GM18517 (cell line): ENCODE results near the gene RSBN1L.
"Not testable (repeated sequence)": the region's sequence is repeated elsewhere in the genome, so short reads cannot be mapped to it uniquely, and the experiment has no call there.

Experiments used
- ATAC-seq: cut with Tn5 transposase; IDR thresholded peaks from one replicate; pipeline ENCODE4 v1.9.1; 2021; ENCODE audit warnings: mild to moderate bottlenecking, moderate library complexity; ENCODE audit not compliant: unreplicated experiment

Gene RSBN1L

DNA sequence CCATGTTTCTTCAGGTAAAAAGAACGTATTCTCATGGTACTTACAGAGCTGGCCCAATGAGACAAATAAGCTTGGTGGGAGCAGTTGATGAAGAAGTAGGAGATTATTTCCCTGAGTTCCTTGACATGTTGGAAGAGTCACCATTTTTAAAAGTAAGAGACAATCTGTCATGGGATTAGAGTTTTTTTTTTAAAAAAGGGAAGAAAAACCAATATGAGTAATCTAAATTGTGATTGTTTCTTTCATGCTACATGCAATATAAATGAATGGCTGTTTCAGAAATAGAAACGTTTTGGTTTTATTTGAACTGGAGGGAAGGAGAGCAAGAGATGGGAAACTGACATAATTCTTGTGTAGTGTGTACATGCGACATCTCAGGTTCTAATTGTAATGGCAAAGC, 69.2 kb downstream of the RSBN1L start:
- ATAC-seq, result no peak

DNA sequence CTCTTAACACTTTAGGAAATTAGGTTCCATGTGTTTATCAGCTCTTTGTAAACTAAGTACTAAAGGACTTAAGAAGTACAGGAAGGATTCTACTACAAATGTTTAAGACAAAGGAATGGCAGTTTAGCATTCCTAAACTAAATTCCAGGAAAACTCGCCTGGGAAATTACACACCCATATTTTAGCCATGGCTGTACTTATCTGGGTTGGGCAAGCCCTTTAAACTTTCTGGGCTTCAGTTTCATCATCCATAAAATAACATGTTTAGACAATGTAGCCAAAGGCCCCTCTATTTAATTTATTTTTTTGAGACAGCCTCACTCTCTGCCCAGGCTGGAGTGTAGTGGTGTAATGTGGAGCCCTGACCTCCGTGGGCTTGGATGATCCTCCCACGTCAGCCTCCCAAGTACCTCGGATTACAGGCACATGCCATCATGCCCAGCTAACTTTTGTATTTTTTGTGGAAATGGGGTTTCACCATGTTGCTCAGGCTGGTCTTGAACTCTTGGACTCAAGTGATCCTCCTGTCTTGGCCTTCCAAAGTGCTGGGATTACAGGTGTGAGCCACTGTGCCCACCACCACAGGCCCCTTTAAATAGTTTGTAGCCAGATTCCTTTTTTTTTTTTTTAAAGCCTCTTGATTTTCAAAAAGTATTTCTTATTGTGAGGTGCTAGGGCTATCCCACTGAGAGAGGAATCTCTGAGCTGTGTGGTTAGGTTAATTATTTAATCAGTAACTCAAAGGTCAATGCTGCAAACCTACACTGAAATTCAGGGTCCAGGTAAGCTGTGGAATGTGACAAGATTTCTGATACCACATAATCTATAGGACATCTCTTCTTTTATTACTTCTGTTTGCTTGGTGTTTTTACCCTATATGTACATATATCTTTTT, 69.9 kb downstream of the RSBN1L start:
- ATAC-seq, result no peak

- no peak for ATAC-seq
These were observed 70.7 kb downstream of the RSBN1L start for GRCh38 chr7:77766801-77767605.

GRCh38 chr7:77770316-77770715, 74.1 kb downstream of the RSBN1L start:
- no peak for ATAC-seq

DNA sequence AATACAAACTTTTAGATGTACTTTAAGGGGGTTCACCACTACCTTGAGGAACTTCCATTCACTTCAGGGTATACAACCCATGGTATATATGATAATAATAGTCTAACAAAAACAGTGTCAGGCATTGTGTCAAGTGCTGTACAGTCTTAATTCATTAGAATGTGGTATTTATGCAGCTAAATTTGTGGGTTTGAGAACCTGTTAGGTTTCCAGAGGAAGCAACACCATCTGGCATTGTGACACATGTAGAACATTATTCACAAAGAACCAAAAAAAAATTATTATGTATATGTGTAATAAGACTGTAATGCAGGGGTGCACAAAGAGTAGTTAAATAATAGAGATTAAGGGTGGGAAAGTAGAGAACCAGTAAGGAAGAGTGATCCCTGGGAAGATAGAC, 75.6 kb downstream of the RSBN1L start:
- no peak for ATAC-seq

GRCh38 chr7:77778535-77778934, 82.3 kb downstream of the RSBN1L start:
- no peak for ATAC-seq

DNA sequence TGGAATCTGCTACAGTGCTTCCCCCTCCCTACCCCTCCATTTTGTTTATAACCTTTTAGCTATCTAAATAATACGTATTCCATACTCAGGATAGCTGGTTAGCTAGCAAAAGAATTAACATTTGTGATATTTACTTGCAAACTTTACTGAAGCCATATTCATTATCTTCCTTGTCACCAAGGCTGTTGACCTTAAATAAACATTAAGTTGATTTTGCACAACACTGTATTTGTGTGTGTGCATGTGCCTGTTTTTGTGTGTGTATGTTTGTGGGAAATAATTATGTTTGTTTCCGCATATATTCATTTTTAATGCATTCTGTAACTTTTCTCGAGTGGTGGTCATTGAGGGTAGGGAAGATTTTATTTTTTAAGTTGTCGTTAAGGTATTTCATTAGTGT, 86.1 kb downstream of the RSBN1L start:
- ATAC-seq, result no peak

DNA sequence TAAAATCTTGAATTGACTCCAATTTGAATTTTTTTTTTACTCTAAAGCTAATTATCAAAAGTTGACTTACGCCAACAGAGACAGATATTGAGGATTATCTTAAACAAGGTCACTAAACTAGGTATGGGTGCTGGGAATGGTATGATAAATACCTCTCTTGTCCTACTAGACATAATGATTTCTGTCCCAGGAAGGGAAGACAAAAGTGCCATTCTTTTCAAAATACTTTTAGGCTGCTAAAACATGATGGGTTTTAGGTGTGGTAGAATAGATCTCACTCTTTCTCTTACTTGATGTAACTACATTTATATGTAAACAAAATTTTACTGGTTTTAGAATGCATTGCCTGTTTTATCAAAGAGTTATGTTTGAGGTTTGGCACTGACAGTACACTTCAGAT, 86.9 kb downstream of the RSBN1L start:
- ATAC-seq, result no peak

- no peak for ATAC-seq
These were observed 87.3 kb downstream of the RSBN1L start for GRCh38 chr7:77783545-77783944.

DNA sequence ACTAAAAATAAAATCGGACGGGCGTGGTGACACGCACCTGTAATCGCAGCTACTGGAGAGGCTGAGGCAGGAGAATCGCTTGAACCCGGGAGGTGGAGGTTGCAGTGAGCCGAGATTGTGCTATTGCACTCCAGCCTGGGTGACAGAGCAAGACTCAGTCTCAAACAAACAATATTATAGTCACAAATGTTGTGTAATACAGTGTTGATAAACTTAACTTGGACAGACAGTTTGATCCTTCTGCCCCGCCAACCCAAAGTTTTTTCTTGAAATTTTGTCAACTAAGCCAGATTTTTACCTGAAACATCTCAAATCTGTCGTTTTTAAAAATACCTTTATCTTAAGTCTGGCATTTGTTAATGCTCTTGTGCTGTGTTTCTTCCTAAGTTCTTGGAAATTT, 88.2 kb downstream of the RSBN1L start:
- not testable (repeated sequence) for ATAC-seq

GRCh38 chr7:77786018-77786417, 89.8 kb downstream of the RSBN1L start:
- ATAC-seq, result no peak

DNA sequence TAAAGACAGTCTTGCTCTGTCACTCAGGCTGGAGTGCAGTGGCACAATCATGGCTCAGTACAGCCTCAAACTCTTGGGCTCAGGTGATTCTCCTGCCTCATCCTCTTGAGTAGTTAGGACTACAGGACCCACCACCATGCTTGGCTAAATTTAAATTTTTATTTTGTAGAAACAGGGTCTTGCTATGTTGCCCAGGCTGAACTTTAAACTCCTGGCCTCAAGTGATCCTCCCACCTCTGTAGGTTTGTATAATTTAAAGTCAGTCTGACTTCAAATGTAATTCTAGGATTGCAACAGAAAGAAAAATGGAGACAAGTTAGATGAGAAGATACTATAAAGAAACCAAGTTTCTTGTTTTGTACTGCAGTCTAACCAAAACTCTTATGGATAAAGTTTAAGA, 90.5 kb downstream of the RSBN1L start:
- no peak for ATAC-seq

DNA sequence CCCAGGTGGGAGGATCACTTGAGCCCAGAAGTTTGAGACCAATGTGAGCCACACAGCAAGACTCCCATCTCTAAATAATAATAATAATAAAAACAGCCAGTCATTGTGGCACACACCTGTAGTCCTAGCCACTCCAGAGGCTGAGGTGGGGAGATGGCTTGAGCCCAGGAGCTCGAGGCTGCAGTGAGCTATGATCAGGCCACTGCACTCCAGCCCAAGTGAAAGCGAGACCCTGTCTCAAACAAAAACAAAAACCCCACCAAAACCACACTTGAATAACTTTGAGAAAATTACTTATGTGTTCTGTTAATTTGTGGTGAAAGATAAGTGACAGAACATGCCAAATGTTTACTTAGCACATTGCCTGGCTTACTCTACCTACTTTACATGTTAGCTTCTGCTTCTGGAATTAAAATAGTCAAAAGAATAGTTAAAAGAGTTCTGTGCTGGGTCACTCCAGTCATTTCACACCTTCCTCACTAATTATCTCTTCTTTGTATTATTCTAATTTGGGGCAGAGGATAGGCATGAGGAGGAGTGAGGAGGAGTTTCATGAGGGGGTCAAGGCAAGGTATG, 92.2 kb downstream of the RSBN1L start:
- ATAC-seq, result no peak

- ATAC-seq, result no peak
These were observed 95.1 kb downstream of the RSBN1L start for GRCh38 chr7:77791336-77791735.

DNA sequence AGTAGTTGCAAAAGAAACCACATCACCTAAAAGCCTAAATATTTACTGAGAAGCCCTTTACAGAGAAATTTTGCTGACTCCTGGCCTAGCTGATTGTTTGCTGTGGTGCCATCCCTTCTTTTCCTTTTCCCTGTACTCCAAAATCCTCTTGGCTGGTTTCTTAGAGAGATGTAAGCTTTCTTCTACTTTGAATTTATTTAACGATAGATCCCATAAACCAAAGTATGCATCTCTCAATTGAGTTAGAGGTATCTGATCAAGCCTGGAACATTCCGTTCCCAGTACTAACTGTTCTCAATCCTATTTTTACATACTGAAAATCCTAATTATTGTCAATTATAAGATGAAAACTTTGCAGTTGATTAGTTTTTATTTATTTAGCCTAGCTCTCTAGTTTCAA, 95.7 kb downstream of the RSBN1L start:
- ATAC-seq, result no peak

DNA sequence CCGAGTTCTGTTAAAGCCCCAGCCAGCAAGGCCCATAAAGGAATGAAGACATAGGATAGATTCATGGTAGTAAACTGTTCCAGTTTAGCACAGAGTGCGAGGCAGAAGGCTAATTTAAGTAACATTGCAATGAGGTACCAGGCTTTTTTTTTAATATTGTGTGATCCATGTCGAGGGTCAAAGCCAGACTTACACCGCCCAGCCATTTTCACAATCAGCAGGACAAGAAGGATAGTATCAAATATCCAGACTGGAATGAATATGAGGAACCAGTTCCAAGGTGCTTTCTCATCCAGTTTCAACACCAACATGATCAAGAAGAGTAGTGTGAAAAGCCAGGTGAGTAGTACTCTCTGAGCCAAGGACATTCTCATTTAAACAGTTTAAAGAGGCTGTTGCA, 97.7 kb downstream of the RSBN1L start:
- no peak for ATAC-seq

GRCh38 chr7:77796109-77796508, 99.8 kb downstream of the RSBN1L start:
- ATAC-seq, result no peak

GRCh38 chr7:77796960-77797359, 100.7 kb downstream of the RSBN1L start:
- no peak for ATAC-seq

DNA sequence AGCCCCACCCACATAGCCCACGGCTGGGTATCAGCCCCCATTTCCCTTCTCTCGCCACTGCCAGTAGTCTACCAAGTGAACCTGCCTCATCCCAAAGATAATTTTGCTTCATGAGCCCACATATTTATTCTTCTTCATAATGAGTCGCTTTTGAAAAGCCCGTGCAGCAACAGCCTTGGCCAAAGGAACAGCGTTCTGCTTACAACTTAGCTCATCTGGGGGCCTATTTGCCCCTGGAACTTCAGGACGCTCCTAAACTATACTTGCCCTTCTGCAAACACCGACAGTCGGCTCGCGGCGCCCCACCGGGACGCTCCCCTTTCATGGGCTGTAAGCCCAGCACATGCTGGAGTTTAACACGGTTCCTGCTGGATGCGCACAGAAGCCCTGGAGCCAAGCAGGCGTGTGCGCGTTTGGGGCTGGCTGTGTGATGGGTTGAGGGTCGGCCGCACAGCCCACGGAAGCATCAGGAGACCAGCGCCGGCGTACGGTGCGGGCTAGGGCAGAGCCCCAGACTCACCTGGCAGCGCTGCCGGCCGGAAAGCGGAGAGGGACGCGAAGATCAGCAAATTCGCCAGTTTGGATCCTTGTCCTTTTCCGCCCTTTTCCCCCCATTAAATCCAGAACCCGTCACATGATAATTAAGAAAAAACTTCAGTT, 101.6 kb downstream of the RSBN1L start:
- ATAC-seq, result peak; percentile 21

DNA sequence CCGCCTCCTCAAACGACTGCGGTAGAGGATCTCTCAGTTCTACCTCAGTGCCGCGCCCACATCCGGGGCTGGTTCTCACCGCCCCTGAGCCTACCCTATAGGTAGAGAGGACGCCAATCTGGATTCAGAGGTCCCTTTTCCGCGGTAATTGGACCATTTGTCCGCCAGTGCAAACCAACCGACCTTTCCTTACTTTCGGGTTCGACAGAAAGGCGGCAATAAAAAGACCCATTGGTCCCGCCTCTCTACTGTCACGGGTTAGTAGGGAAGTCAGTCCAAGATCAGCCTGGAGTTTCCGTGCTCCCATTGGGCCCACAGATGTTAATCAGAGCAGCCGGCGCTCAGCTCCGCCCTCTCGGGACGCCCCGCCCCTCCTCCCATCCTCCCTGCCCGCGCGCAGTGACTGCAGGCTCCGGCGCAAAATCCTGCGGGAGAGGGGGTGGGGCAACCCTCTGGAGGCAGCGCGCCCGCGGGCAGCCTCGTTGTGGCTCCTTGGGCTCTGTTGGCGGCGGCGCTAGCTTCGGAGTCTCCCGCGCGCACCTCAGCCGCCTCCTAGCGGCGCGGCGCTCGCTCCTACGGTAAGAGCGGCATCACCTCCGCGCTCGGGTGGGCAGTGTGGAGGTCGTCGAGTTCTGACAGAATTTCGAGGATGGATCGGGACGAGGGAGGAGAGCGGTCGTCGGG, 102.3 kb downstream of the RSBN1L start, which contains the start of the genes PHTF2 and TMEM60:
TSS of gene PHTF2 (plus strand) at position 380 of the 684 bp plus-strand sequence.
TSS of gene TMEM60 (minus strand) at position 41 of the 684 bp plus-strand sequence. CDS start 4,061 bp downstream, outside the sequence.
- peak; percentile 90 for ATAC-seq
